OCI-LY7 (cell line): ENCODE measurements around the gene ACTRT1. TPM values are rescaled to one million over a fixed set of nuclear protein-coding genes. Genes with fewer than 3 reads are reported as not detected.

Source experiments
- BruUV-seq: library from RNA; stranded (reverse); fragments of 400-500 nt; replicated peaks from 2 replicates; lab custom pipeline; 2021; lab: Mats Ljungman, UMichigan
- CTCF ChIA-PET: fragments of 300-600 bp; sonication (Branson Sonifier 250); formaldehyde crosslinking; loops from one replicate; lab custom pipeline; 2022; ENCODE audit warnings: antibody characterized with exemption; ENCODE audit not compliant: unreplicated experiment; lab: Charles Lee
- POLR2A ChIA-PET: fragments of 300-600 bp; sonication (Branson Sonifier 250); formaldehyde crosslinking; loops from one replicate; lab custom pipeline; 2022; ENCODE audit warnings: antibody characterized with exemption; lab: Charles Lee
- DNase-seq: peaks from one replicate; pipeline ENCODE4 v3.0.0-alpha.2; 2015; ENCODE audit warnings: low spot score
- H2AFZ ChIP-seq: fragments of 200-600 bp; sonication (generic), shearing (Covaris generic); 2 replicates; pipeline ENCODE4 v1.6.1; 2014; ENCODE audit warnings: mild to moderate bottlenecking, antibody characterized with exemption, low read length, moderate library complexity
- H3K27ac ChIP-seq: fragments of 200-600 bp; sonication (generic); 2 replicates; pipeline ENCODE4 v1.5.1; 2014; ENCODE audit warnings: mixed run types, low read depth, mild to moderate bottlenecking, moderate library complexity, low read length, inconsistent platforms; ENCODE audit not compliant: poor library complexity, severe bottlenecking
- H3K36me3 ChIP-seq: fragments of 200-600 bp; sonication (generic); 2 replicates; pipeline ENCODE4 v1.6.1; 2014; ENCODE audit warnings: mild to moderate bottlenecking, antibody characterized with exemption, low read length, moderate library complexity, mixed read lengths; ENCODE audit not compliant: insufficient read depth
- H3K4me1 ChIP-seq: fragments of 200-600 bp; sonication (generic); 2 replicates; pipeline ENCODE4 v1.5.1; 2014; ENCODE audit warnings: mild to moderate bottlenecking, low read length; ENCODE audit not compliant: insufficient read depth, poor library complexity, severe bottlenecking
- H3K4me2 ChIP-seq: fragments of 200-600 bp; sonication (generic); 2 replicates; pipeline ENCODE4 v1.6.1; 2014; ENCODE audit warnings: mild to moderate bottlenecking, low read length
- H3K4me3 ChIP-seq: fragments of 200-600 bp; sonication (generic); 2 replicates; pipeline ENCODE4 v1.5.1; 2014; ENCODE audit warnings: mild to moderate bottlenecking, low read depth, low read length; ENCODE audit not compliant: poor library complexity, severe bottlenecking
- H3K79me2 ChIP-seq: fragments of 200-600 bp; sonication (generic); 2 replicates; pipeline ENCODE4 v1.6.1; 2016; ENCODE audit warnings: low read depth, mild to moderate bottlenecking, low read length, moderate library complexity, mixed read lengths; ENCODE audit not compliant: insufficient read depth
- H3K9me2 ChIP-seq: fragments of 200-600 bp; sonication (generic); 2 replicates; pipeline ENCODE4 v1.6.1; 2016; ENCODE audit warnings: mild to moderate bottlenecking, low read length, mixed read lengths; ENCODE audit not compliant: insufficient read depth
- H3K9me3 ChIP-seq: fragments of 200-600 bp; sonication (generic); 2 replicates; pipeline ENCODE4 v1.6.1; 2014; ENCODE audit warnings: mild to moderate bottlenecking, mixed run types, low read length, mixed read lengths
- H4K20me1 ChIP-seq: fragments of 200-600 bp; sonication (generic); 2 replicates; pipeline ENCODE4 v1.6.1; 2014; ENCODE audit warnings: mild to moderate bottlenecking, antibody characterized with exemption, low read length, moderate library complexity, mixed read lengths; ENCODE audit not compliant: insufficient read depth
- CTCF ChIP-seq: fragments of 200-600 bp; sonication (generic); conservative IDR thresholded peaks from 2 replicates; pipeline ENCODE4 v1.5.1; 2014; ENCODE audit warnings: mild to moderate bottlenecking, antibody characterized with exemption, low read length, moderate library complexity, mixed read lengths
- EZH2phosphoT487 ChIP-seq: fragments of 200-600 bp; sonication (generic); IDR thresholded peaks from 2 replicates; pipeline ENCODE4 v1.6.1; 2018; ENCODE audit warnings: low read depth, borderline replicate concordance, mild to moderate bottlenecking, mixed run types, antibody characterized with exemption, low read length, moderate library complexity, mixed read lengths
- intact Hi-C: fragments of 100-400 bp; cut with micrococcal nuclease; formaldehyde crosslinking; loops from one replicate; pipeline ENCODE4 v1.10.0; 2022; ENCODE audit not compliant: unreplicated experiment
- total RNA-seq, 2 experiments: library from RNA; depleted of rRNA in 1 of 2; stranded (reverse); fragments of >200 nt in 1 of 2; shearing (Covaris generic) in 1 of 2; gene quantifications; 2 replicates each; pipeline ENCODE4 v1.2.3, GENCODE V29; 2014 to 2022

Gene ACTRT1
- total RNA-seq, 2 experiments from 2014 or later: not detected

DNA sequence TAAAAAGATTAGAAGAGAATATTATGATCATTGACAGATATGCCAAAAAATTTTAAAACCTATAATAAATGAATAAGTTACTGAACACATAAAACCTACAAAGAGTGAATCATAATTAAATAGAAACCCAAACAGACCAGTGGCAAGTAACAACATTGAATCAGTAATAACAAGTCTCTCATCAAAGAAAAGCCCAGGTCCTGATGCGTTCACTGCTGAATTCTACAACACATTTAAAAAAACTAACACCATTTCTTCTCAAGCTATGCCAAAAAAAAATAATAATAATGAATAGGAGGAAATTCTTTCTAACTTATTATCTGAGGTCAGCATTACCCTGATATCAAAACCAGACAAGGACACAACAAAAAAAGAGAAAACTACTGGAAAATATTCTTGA is 30.6 kb downstream of the ACTRT1 start:
- H3K9me2 ChIP-seq: no peaks in the 10 kb centered on the region
- CTCF ChIA-PET: no interaction called here
- H3K4me3 ChIP-seq: no peak overlapping the region
- H3K36me3 ChIP-seq: no peaks in the 10 kb centered on the region
- no peak overlapping the region for H3K27ac ChIP-seq
- POLR2A ChIA-PET: no interaction called here
- H3K4me1 ChIP-seq: no peaks in the 10 kb centered on the region
- no peak for DNase-seq
- intact Hi-C loops: no loop called here
- H3K79me2 ChIP-seq: no peaks in the 10 kb centered on the region
- no TSS peak for BruUV-seq
- no peaks in the 10 kb centered on the region for H3K9me3 ChIP-seq
- no peak overlapping the region for H2AFZ ChIP-seq
- no peaks in the 10 kb centered on the region for H4K20me1 ChIP-seq
- H3K4me2 ChIP-seq: no peak overlapping the region
- TF ChIP-seq EZH2phosphoT487: no peak
- no peak for TF ChIP-seq CTCF

- no peak for DNase-seq
- Histone ChIP-seq H3K79me2 (no peaks in the 10 kb centered on the region), H3K9me2 (no peaks in the 10 kb centered on the region), H4K20me1 (no peaks in the 10 kb centered on the region), H3K4me2 (no peak overlapping the region), H3K36me3 (no peaks in the 10 kb centered on the region), H3K27ac (no peak overlapping the region), H3K9me3 (no peaks in the 10 kb centered on the region), H3K4me1 (no peaks in the 10 kb centered on the region), H2AFZ (no peak overlapping the region), H3K4me3 (no peak overlapping the region)
- intact Hi-C loops: no loop called here
- ChIA-PET CTCF (no interaction called here), POLR2A (no interaction called here)
- BruUV-seq: no TSS peak
- TF ChIP-seq CTCF (no peak), EZH2phosphoT487 (no peak)
Measured at GRCh38 chrX:128020701-128021100, 31.5 kb downstream of the ACTRT1 start.

- no TSS peak for BruUV-seq
- no peaks in the 10 kb centered on the region for H3K9me2 ChIP-seq
- H3K9me3 ChIP-seq: no peaks in the 10 kb centered on the region
- H3K4me3 ChIP-seq: no peak overlapping the region
- H4K20me1 ChIP-seq: no peaks in the 10 kb centered on the region
- no peaks in the 10 kb centered on the region for H3K36me3 ChIP-seq
- H2AFZ ChIP-seq: no peak overlapping the region
- H3K4me2 ChIP-seq: no peak overlapping the region
- H3K4me1 ChIP-seq: no peaks in the 10 kb centered on the region
- DNase-seq: no peak
- H3K27ac ChIP-seq: no peak overlapping the region
- ChIA-PET POLR2A (no interaction called here), CTCF (no interaction called here)
- TF ChIP-seq EZH2phosphoT487: no peak
- TF ChIP-seq CTCF: no peak
- intact Hi-C loops: no loop called here
- H3K79me2 ChIP-seq: no peaks in the 10 kb centered on the region
Measured at GRCh38 chrX:128019218-128019617, 33.0 kb downstream of the ACTRT1 start.
